ENCODE results near the gene HPCAL4.
A peak's percentile ranks its signal among the peaks of the same experiment; 100 is the strongest.

The HPCAL4 gene

DNA sequence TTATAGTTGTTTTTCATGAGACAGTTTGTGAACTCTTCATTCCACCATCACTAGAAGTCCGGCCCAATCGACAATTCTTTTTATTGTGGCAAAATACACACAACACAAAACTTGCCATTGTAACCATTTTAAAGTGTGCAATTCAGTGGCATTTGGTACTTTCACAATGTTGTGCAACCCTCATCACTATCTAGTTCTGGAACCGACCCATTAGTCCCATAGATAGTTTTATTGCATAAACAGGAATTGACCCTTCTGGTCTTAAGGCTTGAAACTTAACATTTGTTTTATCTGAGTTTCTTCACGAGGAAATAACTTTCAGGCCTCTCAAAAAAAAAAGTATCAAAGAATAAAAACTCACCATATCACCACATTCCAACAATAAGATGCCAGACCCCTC lies 38.6 kb upstream of the HPCAL4 start:
- Histone ChIP-seq H3K27me3 (replicated peaks; ENCODE audit: insufficient read depth, low read length) (no peaks in the 10 kb centered on the region), H3K4me1 (ENCODE audit: low read length) (peaks cover 12% of the 10 kb centered on the region), H3F3A (ENCODE audit: insufficient read depth, low read length) (no peaks in the 10 kb centered on the region), H3K36me3 (replicated peaks; ENCODE audit: insufficient read depth, low read length) (no peaks in the 10 kb centered on the region), H3K27ac (ENCODE audit: low read length) (no peak overlapping the region), H3K9me2 (replicated peaks; ENCODE audit: insufficient read depth, low read length) (no peaks in the 10 kb centered on the region), H2AFZ (ENCODE audit: low read length) (no peak overlapping the region), H3K4me2 (ENCODE audit: low read depth, low read length) (no peak overlapping the region), H4K20me1 (ENCODE audit: insufficient read depth, low read length) (no peaks in the 10 kb centered on the region), H3K9ac (ENCODE audit: low read length) (no peak overlapping the region), H3K79me2 (ENCODE audit: low read length) (no peaks in the 10 kb centered on the region), H3K9me3 (replicated peaks; ENCODE audit: insufficient read depth, low read length) (no peaks in the 10 kb centered on the region), H3K4me3 (ENCODE audit: low read length) (no peak overlapping the region)
- DNase-seq = no peak
- TF ChIP-seq CTCF (IDR thresholded peaks at IDR 0.05; ENCODE audit: low read length) (no peak), EZH2phosphoT487 (IDR thresholded peaks at IDR 0.05; ENCODE audit: low read length) (no peak), EZH2 (optimal IDR thresholded peaks at IDR 0.05; ENCODE audit: low read depth, low read length) (no peak)

DNA sequence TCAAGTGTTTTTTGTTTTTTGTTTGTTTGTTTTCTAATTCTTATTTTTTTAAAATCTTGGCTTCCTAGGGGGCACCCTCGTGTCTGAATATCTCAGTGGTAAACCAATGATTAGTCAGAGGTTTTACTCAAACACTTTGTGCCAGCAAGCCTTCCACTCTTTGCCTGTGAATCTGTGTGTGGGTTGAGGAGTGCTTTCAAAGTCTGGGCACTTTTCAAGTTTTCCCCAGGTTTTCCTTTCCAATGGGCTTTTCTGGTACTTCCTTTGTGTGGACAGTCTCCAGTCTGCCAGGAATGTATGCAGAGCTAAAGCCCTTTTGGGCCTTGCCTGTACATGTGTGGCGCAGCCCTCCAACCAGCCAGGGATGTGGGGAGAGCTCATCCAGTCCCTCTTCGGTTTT lies 37.8 kb upstream of the HPCAL4 start:
- Histone ChIP-seq H3K27me3 (replicated peaks; ENCODE audit: insufficient read depth, low read length) (no peaks in the 10 kb centered on the region), H3K9me2 (replicated peaks; ENCODE audit: insufficient read depth, low read length) (no peaks in the 10 kb centered on the region), H3K9ac (ENCODE audit: low read length) (no peak overlapping the region), H3K36me3 (replicated peaks; ENCODE audit: insufficient read depth, low read length) (no peaks in the 10 kb centered on the region), H3K79me2 (ENCODE audit: low read length) (no peaks in the 10 kb centered on the region), H3K4me3 (ENCODE audit: low read length) (no peak overlapping the region), H3K27ac (ENCODE audit: low read length) (no peak overlapping the region), H4K20me1 (ENCODE audit: insufficient read depth, low read length) (no peaks in the 10 kb centered on the region), H3K4me1 (ENCODE audit: low read length) (peaks cover 12% of the 10 kb centered on the region), H2AFZ (ENCODE audit: low read length) (no peak overlapping the region), H3K4me2 (ENCODE audit: low read depth, low read length) (no peak overlapping the region), H3K9me3 (replicated peaks; ENCODE audit: insufficient read depth, low read length) (no peaks in the 10 kb centered on the region), H3F3A (ENCODE audit: insufficient read depth, low read length) (no peaks in the 10 kb centered on the region)
- TF ChIP-seq EZH2phosphoT487 (IDR thresholded peaks at IDR 0.05; ENCODE audit: low read length) = no peak
- TF ChIP-seq EZH2 (optimal IDR thresholded peaks at IDR 0.05; ENCODE audit: low read depth, low read length) = no peak
- TF ChIP-seq CTCF (IDR thresholded peaks at IDR 0.05; ENCODE audit: low read length) = no peak
- DNase-seq = no peak

DNA sequence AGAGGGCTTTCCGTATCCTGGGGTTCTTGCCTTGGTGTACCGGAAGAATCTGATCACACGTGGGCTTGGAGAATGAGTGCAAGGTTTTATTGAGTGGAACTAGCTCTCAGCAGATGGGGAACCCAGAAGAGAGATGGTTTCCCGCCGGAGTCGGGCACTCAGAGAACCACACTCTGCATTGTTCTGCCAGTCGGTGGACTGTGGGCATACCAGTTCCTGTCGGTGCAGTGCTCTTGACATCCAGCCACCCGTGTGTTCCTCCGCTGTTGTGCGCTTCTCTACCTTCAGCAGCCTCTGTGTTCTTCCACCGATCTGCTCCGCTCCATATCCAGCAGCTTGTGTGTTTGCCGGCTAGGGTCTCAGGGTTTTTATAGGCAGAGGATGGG lies 36.7 kb upstream of the HPCAL4 start:
- TF ChIP-seq EZH2 (optimal IDR thresholded peaks at IDR 0.05; ENCODE audit: low read depth, low read length) (no peak), EZH2phosphoT487 (IDR thresholded peaks at IDR 0.05; ENCODE audit: low read length) (no peak), CTCF (IDR thresholded peaks at IDR 0.05; ENCODE audit: low read length) (no peak)
- Histone ChIP-seq H3K79me2 (ENCODE audit: low read length) (no peaks in the 10 kb centered on the region), H4K20me1 (ENCODE audit: insufficient read depth, low read length) (no peaks in the 10 kb centered on the region), H3K4me2 (ENCODE audit: low read depth, low read length) (peak overlapping the region; percentile 49; the same call in 1 of the 2 replicates), H3K9me2 (replicated peaks; ENCODE audit: insufficient read depth, low read length) (no peaks in the 10 kb centered on the region), H3K9ac (ENCODE audit: low read length) (no peak overlapping the region), H3K9me3 (replicated peaks; ENCODE audit: insufficient read depth, low read length) (no peaks in the 10 kb centered on the region), H3K4me1 (ENCODE audit: low read length) (peaks cover 12% of the 10 kb centered on the region), H3K4me3 (ENCODE audit: low read length) (0 out of 2 replicates have a peak overlapping the region, but pooled peaks have one; percentile 8), H3K27ac (ENCODE audit: low read length) (no peak overlapping the region), H3K36me3 (replicated peaks; ENCODE audit: insufficient read depth, low read length) (no peaks in the 10 kb centered on the region), H3F3A (ENCODE audit: insufficient read depth, low read length) (no peaks in the 10 kb centered on the region), H3K27me3 (replicated peaks; ENCODE audit: insufficient read depth, low read length) (no peaks in the 10 kb centered on the region), H2AFZ (ENCODE audit: low read length) (0 out of 2 replicates have a peak overlapping the region, but pooled peaks have one; percentile 50)
- DNase-seq = no peak
